GM19438 (cell line): ENCODE measurements around the gene ABHD12.
"Not testable (repeated sequence)": the region's sequence is repeated elsewhere in the genome, so short reads cannot be mapped to it uniquely, and the experiment has no call there.

ENCODE experiments used
- ATAC-seq: cut with Tn5 transposase; IDR thresholded peaks from one replicate; pipeline ENCODE4 v1.9.1; 2021; ENCODE audit warnings: low read depth; ENCODE audit not compliant: unreplicated experiment

The ABHD12 gene

DNA sequence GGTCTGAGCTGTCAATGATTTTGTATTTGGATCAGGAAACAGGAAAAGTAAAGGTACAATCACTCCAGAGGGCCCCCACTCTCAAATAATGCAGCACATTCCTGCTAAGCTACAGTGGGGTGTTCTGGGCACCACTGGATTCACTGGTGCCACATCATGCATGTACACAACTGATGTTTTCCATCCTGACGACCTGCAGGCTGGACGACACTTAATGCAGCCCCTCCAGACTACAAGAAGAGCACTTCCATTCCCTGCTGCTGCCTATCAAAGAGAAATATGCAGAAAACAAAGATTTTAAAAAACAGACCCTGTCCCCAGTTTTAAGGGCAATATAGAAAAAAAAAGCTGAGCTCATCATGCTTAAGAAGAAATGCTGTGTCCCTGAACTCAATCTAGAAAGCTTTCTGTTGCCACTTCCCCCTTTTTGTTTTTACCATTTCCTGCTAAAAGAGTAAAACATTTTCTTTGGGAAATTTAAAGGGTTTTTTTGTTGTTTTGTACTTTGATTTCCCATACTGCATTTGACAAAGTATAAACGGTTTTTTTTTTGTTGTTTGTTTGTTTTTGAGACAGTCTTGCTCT is 35.5 kb downstream of the ABHD12 start:
- ATAC-seq, result no peak

DNA sequence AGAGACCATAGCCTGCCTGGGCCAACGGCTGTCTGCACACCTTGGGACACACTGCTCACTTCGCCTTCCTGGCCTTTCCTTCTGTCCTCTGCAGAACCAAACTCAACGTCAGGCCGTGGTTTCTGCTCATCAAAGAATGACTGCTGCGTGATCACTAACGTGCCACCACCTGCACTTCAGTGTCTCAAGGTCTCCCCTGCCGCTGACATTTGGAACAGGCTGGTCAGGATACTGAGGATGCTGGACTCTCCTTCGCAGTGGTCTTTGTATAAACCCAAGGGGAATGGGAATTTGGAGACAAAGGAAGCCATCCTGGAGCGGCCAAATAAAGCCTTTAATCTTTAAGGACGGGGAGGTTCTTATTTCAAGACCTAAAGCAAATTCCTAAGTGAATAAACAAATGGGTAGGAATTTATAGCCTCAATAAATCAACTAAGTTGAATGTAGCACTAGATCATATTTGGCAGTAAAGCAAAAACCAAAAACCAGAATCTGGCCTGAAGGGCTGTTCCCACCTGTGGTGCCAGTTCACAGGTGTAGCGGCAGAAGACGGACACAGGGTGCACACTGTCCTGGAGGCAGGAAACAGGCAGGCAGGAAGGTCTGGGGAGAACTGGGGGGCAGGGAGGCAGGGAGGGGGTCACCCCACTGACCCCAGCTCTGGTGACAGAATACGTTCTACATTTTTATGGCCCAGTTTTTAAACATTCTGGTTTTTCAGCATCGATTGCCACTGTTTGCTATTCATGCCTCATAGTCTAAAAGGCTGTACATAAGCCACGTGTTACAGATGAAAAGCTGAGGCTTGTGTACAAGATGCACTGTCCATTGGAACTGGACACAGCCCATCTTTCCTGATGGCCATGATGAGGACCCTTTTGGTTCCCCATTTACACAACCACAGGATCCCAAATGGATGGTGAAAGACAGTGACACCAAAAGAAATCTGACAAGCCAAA is 36.6 kb downstream of the ABHD12 start:
- no peak for ATAC-seq

DNA sequence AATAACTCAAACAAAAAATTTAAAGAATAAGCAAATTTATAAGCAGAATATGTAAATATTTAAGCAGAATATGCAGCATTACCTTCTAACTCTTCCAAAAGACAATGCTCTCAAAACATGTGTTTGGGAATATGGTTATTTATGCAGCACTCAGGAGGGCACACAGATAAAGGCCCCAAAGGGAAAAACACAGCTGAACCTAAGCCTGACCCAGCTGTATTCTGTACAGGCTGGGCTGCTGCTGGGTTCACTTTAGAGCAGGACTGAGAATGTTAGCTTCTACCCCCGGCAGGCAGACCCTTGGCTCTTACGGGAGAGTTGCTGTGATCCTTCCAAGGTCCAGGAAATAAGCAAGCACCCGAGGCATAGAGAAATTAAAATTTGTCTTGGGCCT is 37.3 kb downstream of the ABHD12 start:
- no peak for ATAC-seq

DNA sequence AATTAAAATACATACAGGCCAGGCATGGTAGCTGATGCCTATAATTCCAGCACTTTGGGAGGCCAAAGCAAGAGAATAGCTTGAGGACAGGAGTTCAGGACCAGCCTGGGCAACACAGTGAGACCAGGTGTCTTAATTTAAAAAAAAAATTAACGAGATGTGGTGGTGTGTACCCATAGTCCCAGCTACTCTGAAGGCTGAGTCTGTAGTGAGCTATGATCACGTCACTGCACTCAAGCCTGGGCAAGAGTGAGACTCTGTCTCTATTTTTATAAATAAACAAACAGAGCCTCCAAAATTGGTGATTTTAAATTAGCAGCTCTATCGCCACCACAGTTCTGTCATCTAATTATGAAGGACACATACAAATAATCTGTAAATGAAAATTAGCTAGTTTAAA is 37.9 kb downstream of the ABHD12 start:
- ATAC-seq, result no peak

DNA sequence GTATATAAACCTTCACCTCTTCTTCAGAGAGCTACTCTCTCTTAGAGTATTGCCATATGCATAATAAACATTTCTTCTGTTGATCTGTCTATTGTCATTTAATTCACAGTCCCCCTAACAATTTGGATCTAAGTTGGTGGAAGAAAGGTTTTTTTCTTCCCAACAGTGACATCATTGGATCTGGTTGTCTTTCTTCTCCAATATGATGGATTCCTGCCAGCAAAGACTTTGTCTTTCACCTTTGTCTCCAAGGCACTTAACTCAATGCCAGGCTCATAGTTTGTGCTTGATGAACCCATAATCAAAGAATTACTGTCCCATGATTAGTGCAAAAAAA is 39.6 kb downstream of the ABHD12 start:
- ATAC-seq, result no peak

DNA sequence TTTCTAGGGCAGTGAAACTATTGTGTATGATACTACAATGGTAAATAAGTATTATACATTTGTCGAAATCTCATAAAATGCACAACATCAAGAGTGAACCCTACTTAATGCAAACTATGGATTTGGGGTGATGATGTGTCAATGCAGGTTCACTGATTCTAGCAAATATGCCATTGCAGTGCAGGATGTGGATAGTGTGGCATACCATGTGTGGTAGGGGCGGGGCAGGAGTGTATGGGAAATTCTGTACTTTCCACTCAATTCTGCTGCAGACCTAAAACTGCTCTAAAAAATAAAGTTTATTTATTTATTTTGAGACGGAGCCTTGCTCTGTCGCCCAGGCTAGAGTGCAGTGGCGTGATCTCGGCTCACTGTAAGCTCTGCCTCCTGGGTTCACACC is 44.3 kb downstream of the ABHD12 start:
- ATAC-seq, result no peak

DNA sequence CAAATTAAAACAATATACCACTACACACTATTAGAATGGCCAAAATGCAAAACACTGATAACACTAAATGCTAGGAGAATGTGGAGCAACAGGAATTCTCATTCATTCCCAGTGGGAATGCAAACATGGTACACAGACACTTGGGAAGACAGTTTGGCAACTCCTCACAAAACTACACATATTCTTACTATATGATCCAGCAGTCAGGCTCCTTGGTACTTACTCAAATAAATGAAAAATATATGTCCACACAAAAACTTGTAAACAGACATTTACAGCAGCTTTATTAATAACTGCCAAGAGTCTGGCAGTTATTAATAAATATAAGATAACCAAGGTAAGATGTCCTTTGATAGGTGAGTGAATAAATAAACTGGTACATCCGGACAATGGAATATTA is 44.9 kb downstream of the ABHD12 start:
- no peak for ATAC-seq

DNA sequence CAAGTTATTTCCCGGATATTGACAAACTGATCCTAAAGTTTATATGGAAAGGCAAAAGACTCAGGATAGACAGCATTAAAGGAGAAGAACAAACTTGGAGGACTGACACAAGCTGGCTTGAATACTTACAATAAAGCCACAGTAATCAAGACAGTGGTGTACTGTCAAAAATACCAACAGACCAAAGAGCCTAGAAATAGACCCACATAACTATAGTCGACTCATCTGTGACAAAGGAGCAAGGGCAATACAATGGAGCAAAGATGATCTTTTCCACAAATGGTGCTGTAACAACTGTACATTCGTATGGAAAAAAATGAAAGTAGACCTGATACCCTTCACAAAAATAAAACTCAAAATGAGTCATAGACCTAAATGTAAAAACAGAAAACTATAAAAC is 46.0 kb downstream of the ABHD12 start:
- no peak for ATAC-seq

DNA sequence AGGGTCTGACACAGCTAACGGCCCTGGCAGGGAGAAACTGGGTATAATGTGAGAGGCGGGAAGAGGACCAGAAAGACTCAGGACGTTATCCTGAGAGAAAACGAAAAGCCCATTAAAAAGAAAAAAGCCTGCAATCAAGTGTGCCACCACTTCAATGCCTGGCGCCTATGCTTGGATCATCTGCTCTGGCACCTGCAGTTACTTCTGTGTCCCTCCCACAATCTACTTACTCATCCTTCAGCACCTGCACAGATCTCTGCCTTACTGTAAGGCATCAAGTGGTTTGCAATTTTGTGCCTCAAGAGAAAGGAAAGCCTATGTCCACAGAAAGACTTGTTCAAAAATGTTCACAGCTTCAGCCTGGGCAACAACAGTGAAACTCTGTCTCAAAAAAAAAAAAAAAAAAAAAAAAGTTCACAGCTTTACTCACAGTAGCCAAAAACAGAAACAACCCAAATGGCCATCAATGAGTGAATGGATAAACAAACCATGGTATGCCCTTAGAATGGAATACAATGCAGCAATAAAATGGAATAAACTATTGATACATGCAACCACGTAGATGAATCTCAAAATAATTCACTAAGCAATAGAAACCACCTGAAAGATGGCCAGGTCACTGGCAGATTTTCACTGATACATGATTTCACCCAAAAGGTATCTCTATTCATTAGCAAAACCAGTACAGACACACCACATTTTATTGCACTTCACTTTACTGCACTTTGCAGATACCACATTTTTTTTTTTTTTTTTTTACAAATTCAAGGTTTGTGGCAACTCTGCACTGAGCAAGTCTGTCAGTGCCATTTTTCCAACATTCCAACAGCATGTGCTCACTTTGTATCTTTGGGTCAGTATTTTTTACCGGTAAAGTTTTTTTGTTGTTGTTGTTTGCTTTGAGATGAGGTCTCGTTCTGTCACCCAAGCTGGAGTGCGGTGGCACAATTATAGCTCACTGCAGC is 48.6 kb downstream of the ABHD12 start:
- no peak for ATAC-seq

DNA sequence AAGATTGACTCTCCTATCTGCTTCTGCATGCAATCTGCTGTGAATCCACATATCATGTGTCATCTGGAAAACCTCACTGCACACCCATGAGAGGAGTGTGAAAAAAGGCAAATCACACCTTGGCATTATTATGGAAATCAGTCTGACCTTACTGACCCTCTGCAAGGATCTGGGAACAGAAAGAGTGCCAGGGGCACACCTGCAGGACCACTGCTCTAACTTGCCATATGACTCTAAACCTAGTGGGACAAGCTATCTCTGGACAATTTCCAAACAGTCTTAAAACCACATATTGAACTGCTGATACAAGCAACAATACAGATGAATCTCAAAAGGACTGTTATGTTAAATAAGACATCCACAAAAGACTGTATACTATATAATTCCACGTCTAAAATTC is 50.3 kb downstream of the ABHD12 start:
- ATAC-seq, result no peak

DNA sequence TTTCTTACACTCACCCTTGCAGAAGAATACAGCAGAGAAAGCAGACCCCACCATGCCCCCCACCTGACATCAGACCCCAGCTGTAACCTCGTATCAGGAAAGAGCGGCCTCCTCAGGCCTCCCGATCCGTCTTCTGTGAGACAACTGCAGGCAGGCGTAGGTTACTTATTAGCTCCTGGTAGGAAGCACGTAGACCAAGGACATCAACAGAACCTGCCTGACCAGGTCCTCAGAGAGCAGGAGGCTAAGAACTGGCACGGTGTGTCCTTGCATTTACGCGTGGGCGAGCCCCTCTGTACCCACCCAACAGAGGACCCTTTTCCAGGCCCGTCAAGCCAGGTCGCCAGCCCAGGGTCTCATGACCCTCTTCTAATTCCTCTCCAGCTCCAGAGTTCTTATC is 51.0 kb downstream of the ABHD12 start:
- ATAC-seq, result no peak

DNA sequence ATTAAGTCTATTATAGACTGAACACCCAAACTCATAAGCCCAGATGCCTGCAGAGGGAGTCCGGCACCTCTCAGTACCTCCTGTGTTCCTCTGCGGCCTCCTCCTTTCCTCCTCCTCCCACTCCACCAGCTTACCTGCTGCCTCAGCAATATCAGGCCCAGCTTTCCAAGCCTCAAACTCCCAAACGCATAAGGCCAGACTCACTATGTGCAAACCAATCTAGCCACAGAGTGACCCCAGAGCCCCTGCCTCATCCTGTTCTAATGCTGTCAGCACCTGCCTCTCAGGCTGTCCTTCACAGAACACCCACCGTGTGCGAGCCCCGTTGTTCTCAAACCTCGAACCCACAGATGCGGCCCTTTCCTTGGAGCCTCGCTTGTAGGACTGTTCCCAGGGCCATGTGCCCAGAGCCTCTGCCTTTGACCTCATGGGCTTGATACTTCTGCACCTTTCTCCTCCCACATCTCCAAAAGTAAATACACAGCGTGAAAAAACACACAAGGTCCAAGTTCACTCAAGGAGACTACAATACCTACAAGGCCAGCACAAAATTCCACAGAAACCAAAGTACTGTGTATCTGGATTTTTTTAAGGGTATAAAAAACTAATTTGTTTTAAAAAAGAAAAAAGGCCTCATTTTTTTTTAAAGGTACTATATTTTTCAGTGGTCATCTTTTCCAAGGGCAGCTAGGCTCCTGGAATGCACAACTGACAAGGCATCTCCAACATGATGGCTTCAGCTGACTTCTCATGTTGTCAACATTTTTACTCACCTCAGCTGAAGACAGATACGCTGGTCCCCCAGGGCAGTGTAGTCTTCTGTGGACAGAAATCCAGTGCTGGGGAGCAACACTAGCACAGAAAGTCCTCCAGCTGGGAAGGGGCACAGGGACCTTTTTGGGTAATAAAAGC is 52.3 kb downstream of the ABHD12 start:
- no peak for ATAC-seq

DNA sequence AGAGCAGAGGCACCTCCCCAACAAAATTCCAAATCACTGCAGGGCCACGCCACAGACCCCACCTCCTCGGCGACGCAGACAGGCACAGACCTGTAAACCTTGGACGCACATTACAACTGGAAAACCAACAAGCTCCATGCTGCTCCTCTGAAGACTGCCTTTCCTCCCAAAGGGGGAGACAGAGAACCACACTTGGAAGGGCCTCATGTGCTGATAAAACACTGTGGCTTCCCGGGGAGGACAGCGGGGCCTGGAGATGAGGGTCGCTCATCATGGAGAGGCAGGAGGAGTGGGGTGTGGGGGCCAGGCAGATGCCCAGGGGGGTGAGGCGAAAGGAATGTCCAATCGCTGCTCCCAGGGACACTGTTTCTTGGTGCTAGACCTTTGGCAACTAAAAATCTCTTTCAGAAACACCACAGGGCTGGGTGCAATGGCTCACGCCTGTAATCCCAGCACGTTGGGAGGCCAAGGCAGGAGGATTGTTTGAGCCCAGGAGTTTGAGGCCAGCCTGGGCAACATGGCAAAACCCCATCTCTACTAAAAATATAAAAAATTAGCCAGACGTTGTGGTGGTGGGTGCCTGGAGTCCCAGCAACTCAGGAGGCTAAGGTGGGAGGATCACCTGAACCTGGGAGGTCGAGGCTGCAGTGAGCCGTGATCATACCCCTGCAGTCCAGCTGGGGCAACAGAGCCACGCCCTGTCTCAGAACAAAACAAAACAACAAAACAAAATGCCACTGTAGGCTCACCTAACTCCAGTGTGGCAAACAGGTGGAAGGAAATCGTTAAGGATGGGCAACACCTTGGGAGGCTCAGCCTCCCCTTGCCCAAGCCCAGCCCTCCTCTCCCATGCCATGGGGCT is 53.8 kb downstream of the ABHD12 start:
- ATAC-seq, result no peak

DNA sequence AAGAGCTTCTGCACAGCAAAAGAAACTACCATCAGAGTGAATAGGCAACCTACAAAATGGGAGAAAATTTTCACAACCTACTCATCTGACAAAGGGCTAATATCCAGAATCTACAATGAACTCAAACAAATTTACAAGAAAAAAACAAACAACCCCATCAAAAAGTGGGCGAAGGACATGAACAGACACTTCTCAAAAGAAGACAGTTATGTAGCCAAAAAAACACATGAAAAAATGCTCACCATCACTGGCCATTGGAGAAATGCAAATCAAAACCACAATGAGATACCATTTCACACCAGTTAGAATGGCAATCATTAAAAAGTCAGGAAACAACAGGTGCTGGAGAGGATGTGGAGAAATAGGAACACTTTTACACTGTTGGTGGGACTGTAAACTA is 55.7 kb downstream of the ABHD12 start:
- not testable (repeated sequence) for ATAC-seq

DNA sequence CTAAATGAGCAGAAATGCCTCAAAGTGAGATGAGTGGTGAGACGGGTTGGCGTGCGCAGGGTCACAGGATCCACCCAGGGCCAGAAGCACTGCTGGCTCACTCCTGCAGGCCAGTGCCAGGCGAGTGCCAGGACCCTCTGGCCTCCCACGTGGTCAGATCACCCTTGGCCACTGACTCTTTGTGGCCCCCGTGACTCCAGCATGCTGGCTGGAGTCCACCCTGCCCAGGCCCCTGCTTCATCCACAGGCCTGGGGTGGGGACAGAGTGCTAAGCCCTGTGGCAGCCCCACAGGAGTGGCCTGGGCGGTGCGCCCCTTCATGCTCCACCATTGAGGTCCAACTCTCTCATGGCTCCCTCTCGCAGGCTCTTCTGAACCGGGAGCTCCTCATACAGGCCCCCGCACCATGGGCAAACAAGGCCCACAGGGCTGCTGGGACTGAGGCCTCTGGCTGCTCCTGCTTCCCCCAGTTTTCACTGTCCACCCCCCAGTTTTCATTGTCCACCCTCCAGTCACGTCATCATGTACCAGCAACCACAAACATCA is 61.6 kb downstream of the ABHD12 start:
- no peak for ATAC-seq

DNA sequence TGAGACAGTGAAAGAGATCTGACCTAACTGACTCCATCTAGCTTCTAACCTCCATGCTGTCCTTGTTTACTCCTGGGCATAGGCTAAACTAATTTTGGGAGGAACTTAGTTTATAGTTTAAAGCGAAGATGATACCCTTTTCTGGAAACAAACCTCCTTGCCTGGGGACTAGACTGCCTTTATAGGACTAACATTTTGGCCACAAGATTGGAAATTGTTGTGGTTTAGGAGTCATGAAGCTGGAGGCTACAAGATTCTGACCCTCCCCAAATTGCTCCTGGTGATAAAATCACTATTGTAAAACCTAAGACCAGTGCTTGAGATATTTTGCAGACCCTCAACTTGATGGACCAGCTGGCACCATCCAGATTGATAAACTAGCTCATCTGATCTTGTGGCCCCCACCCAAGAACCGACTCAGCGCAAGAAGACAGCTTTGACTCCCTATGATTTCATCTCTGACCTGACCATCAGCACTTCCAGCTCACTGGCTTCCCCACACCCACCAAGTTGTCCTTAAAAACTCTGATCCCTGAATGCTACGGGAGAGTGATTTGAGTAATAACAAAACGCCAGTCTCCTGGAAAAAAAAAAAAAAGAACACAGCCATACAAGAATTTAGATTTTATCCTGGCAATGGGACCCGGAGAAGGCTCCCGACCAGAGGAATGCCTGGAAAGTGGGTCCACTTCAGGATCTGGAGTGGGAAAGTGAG is 63.0 kb downstream of the ABHD12 start:
- no peak for ATAC-seq

DNA sequence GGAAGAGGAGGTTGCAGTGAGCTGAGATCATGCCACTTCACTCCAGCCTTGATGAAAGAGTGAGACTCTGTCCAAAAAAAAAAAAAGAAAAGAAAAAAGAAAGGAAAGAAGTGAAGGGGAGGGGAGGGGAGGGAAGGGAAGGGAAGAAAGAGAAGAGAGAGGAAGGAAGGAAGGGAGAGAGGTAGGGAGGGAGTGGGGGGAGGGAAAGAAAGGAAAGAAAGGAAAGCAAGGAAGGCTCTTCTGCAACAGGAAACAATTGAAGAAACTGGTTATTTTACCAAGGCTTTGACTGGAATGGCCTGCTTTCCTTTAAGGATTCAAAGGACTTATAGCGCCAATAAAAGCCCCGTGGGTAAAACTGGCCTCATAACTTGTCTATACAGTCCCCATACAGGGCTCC is 64.6 kb downstream of the ABHD12 start:
- ATAC-seq, result no peak

DNA sequence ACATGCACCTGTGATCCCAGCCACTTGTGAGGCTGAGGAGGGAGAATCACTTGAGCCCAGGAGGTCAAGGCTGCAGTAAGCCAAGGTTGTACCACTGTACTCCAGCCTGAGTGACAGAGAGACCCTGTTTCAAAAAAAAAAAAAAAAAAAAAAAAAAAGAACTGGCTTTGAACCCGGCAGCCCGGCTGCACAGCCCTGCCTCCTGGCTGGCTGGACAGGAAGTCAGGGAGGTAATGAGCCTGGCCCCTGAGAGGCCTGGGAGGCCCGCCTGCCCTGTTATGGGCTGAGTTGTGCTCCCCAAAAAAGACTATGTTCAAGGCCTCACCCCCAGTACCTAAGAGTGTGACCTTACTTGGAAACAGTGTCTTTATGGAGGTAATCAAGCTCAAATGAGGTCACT is 65.6 kb downstream of the ABHD12 start:
- no peak for ATAC-seq
